Naive thymus-derived CD8-positive, alpha-beta T cell (primary cell): ENCODE data around the gene LHX2. TPM values are rescaled to one million over a fixed set of nuclear protein-coding genes. Genes with fewer than 3 reads are reported as not detected.

Source experiments
- ATAC-seq, 2 donors: fragments of 150-1000 bp; cut with Tn5 transposase in 1 of 2; sonication (Bioruptor Pico), chemical (Tn5 transposase) in 1 of 2; 1 replicate in 1 of 2; 2 replicates in 1 of 2; pipeline ENCODE4 v1.10.0; 2021; ENCODE audit warnings: mild to moderate bottlenecking in 2 of 2, moderate library complexity in 2 of 2
- POLR2A ChIA-PET: fragments of 350-600 bp; sonication (Branson Sonifier 250); formaldehyde crosslinking; loops from one replicate; lab custom pipeline; 2021; ENCODE audit warnings: antibody characterized with exemption; lab: Charles Lee
- DNase-seq, 10 donors: peaks; one replicate each; pipeline versions ENCODE4 v3.0.0 to v3.0.0-alpha.2; 2020 to 2022
- H3K27ac Mint-ChIP-seq, 10 donors: one replicate each; pipeline ENCODE4 v1.8.0; 2020 to 2022; ENCODE audit warnings: mild to moderate bottlenecking in 10 of 10, mixed read lengths in 10 of 10, moderate library complexity in 4 of 10, inconsistent platforms in 1 of 10
- H3K27me3 Mint-ChIP-seq, 5 donors: one replicate each; pipeline ENCODE4 v1.8.0; 2021 to 2022; ENCODE audit warnings: mixed read lengths in 5 of 5
- H3K36me3 Mint-ChIP-seq, 3 donors: one replicate each; pipeline ENCODE4 v1.8.0; 2020 to 2022; ENCODE audit warnings: mixed read lengths in 3 of 3, mild to moderate bottlenecking in 2 of 3, inconsistent platforms in 1 of 3
- H3K4me1 Mint-ChIP-seq, 4 donors: one replicate each; pipeline ENCODE4 v1.8.0; 2021 to 2022; ENCODE audit warnings: mixed read lengths in 4 of 4
- H3K4me3 Mint-ChIP-seq, 10 donors: one replicate each; pipeline ENCODE4 v1.8.0; 2020 to 2022; ENCODE audit warnings: mild to moderate bottlenecking in 10 of 10, mixed read lengths in 10 of 10, moderate library complexity in 6 of 10, inconsistent platforms in 1 of 10
- H3K9me3 Mint-ChIP-seq, 9 donors: one replicate each; pipeline ENCODE4 v1.8.0; 2020 to 2022; ENCODE audit warnings: mixed read lengths in 9 of 9, mild to moderate bottlenecking in 3 of 9, inconsistent platforms in 1 of 9, moderate library complexity in 1 of 9
- polyA plus RNA-seq, 3 donors: library from polyadenylated mRNA; unstranded; fragments of 300-500 nt; fragmentation: Illumina TruSeq; gene quantifications; one replicate each; pipeline ENCODE4 v1.2.3, GENCODE V29; 2021
- total RNA-seq, 8 experiments: library from RNA in 2 of 8; stranded (reverse) in 2 of 8; gene quantifications; one replicate each; pipeline ENCODE4 v1.2.3 and lab custom pipeline; 2021 to 2026

LHX2 gene
- total and polyA plus RNA-seq, 5 experiments from 2014 or later, result not detected

GRCh38 chr9:124074746-124075145, 63.2 kb downstream of the LHX2 start:
- POLR2A ChIA-PET, result no interaction called here
- Mint-ChIP-seq H3K27me3 (peaks cover 15 to 39% (median 30%) of the 10 kb centered on the region in 5 donors), H3K36me3 (no peaks in the 10 kb centered on the region), H3K4me3 (no peak overlapping the region), H3K4me1 (no peaks in the 10 kb centered on the region), H3K9me3 (peaks cover 0 to 5% (median 0%) of the 10 kb centered on the region in 9 donors), H3K27ac (no peak overlapping the region)
- no peak for DNase-seq
- no peak for ATAC-seq

GRCh38 chr9:124075761-124076160, 64.2 kb downstream of the LHX2 start:
- Mint-ChIP-seq H3K36me3 (no peaks in the 10 kb centered on the region), H3K4me3 (no peak overlapping the region), H3K27me3 (peaks cover 9 to 38% (median 28%) of the 10 kb centered on the region in 5 donors), H3K9me3 (peaks cover 0 to 3% (median 0%) of the 10 kb centered on the region in 9 donors), H3K4me1 (no peaks in the 10 kb centered on the region), H3K27ac (no peak overlapping the region)
- POLR2A ChIA-PET, result no interaction called here
- DNase-seq, result no peak
- no peak for ATAC-seq

DNA sequence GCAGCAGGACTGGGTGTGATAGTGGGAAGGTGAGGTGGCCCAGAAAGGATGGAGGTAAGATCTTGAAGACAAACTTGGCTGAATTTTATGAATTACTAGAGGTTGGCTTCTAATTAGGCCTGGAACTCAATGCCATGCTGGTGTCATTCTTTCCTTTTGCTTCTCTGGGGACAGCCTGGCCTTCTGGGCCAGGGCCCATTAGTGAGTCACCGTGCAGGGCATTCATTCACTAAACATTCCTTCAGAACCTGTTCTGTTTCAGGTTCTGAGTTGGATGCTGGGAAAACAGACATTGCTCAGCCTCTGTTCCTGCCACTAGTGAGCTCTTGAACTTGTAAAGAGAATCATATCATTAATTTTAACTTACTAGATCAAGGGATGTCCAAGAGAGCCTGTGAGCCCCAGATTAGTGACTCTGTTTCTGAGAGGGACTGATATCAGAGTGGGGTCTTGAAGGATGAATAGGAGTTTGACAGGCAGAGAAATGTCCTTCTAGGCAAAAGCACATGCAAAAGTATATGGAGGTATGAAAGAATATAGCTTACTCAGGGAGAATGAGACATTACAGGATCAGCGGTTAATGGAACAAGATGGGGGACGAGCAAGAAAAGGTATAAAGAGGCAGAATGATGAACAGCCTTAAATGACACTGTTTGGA, 66.5 kb downstream of the LHX2 start:
- Mint-ChIP-seq H3K9me3 (no peaks in the 10 kb centered on the region), H3K27me3 (peaks cover 13 to 24% (median 16%) of the 10 kb centered on the region in 5 donors), H3K4me1 (no peaks in the 10 kb centered on the region), H3K4me3 (no peak overlapping the region), H3K36me3 (no peaks in the 10 kb centered on the region), H3K27ac (no peak overlapping the region)
- no peak for DNase-seq
- POLR2A ChIA-PET, result no interaction called here
- no peak for ATAC-seq

DNA sequence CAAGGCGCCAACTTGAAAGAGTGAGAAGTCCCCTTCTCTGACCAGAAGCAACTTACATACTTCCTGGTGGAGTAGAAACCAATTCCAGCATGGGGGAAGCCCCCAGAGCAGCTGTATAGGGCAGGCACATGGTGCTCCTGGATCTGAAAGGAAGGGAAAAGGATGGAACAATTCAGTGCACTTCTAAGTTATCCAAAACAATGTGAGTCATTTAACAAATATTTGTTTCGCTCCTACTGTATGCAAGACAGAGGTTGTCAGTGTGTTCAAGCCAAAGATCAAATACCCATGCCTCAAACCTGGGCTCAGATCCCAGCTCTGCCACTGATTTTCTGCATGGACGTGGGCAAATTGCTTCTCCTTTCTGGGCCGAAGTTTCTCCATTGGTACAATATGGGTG, 67.1 kb downstream of the LHX2 start:
- H3K9me3 Mint-ChIP-seq, result no peaks in the 10 kb centered on the region
- no peak overlapping the region for H3K27ac Mint-ChIP-seq
- no peaks in the 10 kb centered on the region for H3K36me3 Mint-ChIP-seq
- ATAC-seq (no peak), DNase-seq (no peak)
- POLR2A ChIA-PET, result no interaction called here
- H3K4me1 Mint-ChIP-seq, result no peaks in the 10 kb centered on the region
- H3K4me3 Mint-ChIP-seq, result no peak overlapping the region
- H3K27me3 Mint-ChIP-seq, result peaks cover 13 to 21% (median 14%) of the 10 kb centered on the region in 5 donors

GRCh38 chr9:124079176-124079925, 67.8 kb downstream of the LHX2 start:
- POLR2A ChIA-PET, result no interaction called here
- peaks cover 0 to 3% (median 0%) of the 10 kb centered on the region in 3 donors for H3K36me3 Mint-ChIP-seq
- DNase-seq, result no peak
- H3K27ac Mint-ChIP-seq, result peak overlapping the region in 1 of 10 donors; percentile 0
- H3K4me1 Mint-ChIP-seq, result no peaks in the 10 kb centered on the region
- H3K9me3 Mint-ChIP-seq, result peaks cover 0 to 3% (median 0%) of the 10 kb centered on the region in 9 donors
- no peak overlapping the region for H3K4me3 Mint-ChIP-seq
- peaks cover 11 to 16% (median 14%) of the 10 kb centered on the region in 5 donors for H3K27me3 Mint-ChIP-seq
- no peak for ATAC-seq

DNA sequence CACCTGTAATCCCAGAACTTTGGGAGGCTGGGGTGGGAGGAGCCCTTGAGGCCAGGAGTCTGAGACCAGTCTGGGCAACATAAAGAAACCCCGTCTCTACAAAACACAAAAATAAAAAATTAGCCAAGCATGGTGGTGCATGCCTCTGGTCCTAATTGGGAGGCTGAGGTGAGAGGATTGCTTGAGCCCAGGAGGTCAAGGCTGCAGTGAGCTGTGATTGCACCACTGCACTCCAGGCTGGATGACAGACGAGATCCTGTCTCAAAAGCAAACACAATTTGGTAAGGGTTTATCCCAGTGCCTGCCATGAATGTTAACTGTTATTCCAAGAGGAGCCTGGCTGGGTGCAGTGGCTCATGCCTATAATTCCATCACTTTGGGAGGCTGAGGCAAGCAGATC, 71.1 kb downstream of the LHX2 start:
- Mint-ChIP-seq H3K4me1 (no peaks in the 10 kb centered on the region), H3K27me3 (peaks cover 4 to 16% (median 11%) of the 10 kb centered on the region in 5 donors), H3K36me3 (peaks cover 0 to 22% (median 2%) of the 10 kb centered on the region in 3 donors), H3K27ac (no peak overlapping the region), H3K9me3 (peaks cover 7 to 30% (median 19%) of the 10 kb centered on the region in 9 donors), H3K4me3 (no peak overlapping the region)
- DNase-seq (no peak), ATAC-seq (no peak)
- POLR2A ChIA-PET, result no interaction called here

Other genes with a start within 250 kb of the LHX2 start
- 10 to 100 TPM; 14.2 to 14.3 TPM for gene DENND1A, start 81.6 kb upstream of the LHX2 start, total RNA-seq
- gene DENND1A, start 81.6 kb upstream of the LHX2 start, polyA plus RNA-seq, result 1 to 10 TPM; 2.6 to 5.3 (median 3.9) TPM
- 1 to 10 TPM in 1 of 2 experiments, under 1 TPM in 1; 0.83 to 1.2 TPM for gene NEK6, start 246.2 kb downstream of the LHX2 start, total RNA-seq
- 1 to 10 TPM in 1 of 3 donors, under 1 TPM in 1, not detected in 1; 0.37 to 1.7 TPM for gene NEK6, start 246.2 kb downstream of the LHX2 start, polyA plus RNA-seq